Thyroid gland (tissue), 4 donors: ENCODE data around the gene PTPRN2. TPM values are rescaled to one million over a fixed set of nuclear protein-coding genes. Genes with fewer than 3 reads are reported as not detected.

ENCODE experiments used
- DNase-seq, 2 donors: peaks; one replicate each; pipeline ENCODE4 v3.0.0-alpha.2; 2019
- H3K27ac ChIP-seq, 3 donors: fragments of 200-600 bp; sonication (generic); 1 replicate in 2 of 3; 2 replicates in 1 of 3; pipeline ENCODE4 v1.5.1; 2016 to 2019; ENCODE audit warnings: mild to moderate bottlenecking in 1 of 3, moderate library complexity in 1 of 3
- H3K27me3 ChIP-seq: fragments of 200-600 bp; sonication (generic); one replicate; pipeline ENCODE4 v1.5.1; 2019
- H3K36me3 ChIP-seq, 2 donors: fragments of 200-600 bp; sonication (generic); one replicate each; pipeline ENCODE4 v1.5.1; 2016 to 2019
- H3K4me1 ChIP-seq, 2 donors: fragments of 200-600 bp; sonication (generic); one replicate each; pipeline ENCODE4 v1.5.1; 2017 to 2019
- H3K4me3 ChIP-seq, 3 donors: fragments of 200-600 bp; sonication (generic); replicated peaks in 1 of 3; 1 replicate in 2 of 3; 2 replicates in 1 of 3; pipeline ENCODE4 v1.5.1; 2016; ENCODE audit warnings: mild to moderate bottlenecking in 1 of 3
- H3K9me3 ChIP-seq: fragments of 200-600 bp; sonication (generic); one replicate; pipeline ENCODE4 v1.5.1; 2017
- POLR2A ChIP-seq, 2 donors: fragments of 450-650 bp; IDR thresholded peaks; one replicate each; pipeline ENCODE4 v1.6.1; 2017; ENCODE audit warnings: antibody characterized with exemption in 2 of 2, mild to moderate bottlenecking in 2 of 2, moderate library complexity in 1 of 2
- WGBS, 2 donors: methylation state at CpG; one replicate each; pipeline ENCODE4 v1.1.5; 2017; 5-methylcytosine and 5-hydroxymethylcytosine counted together
- intact Hi-C: fragments of 100-400 bp; cut with DNase I; formaldehyde crosslinking; loops from one replicate; pipeline ENCODE4 v1.15.1; 2023
- total RNA-seq, 4 donors: library from RNA; depleted of rRNA; stranded (reverse); fragments of >200 nt; gene quantifications; one replicate each; pipeline ENCODE4 v1.2.3, GENCODE V29; 2016
- TF ChIP-seq, protein P1 (sequence below), 6 experiments: fragments of 200-600 bp in 3 of 6; fragments of 450-650 bp in 3 of 6; sonication (generic) in 3 of 6; IDR thresholded peaks; one replicate each; pipeline ENCODE4 v1.5.1; 2016 to 2019; ENCODE audit warnings: antibody characterized with exemption in 6 of 6, mild to moderate bottlenecking in 2 of 6, inconsistent platforms in 1 of 6, moderate library complexity in 1 of 6

PTPRN2 gene
- total RNA-seq, 4 donors from 2014 or later, result 4.2 to 9.9 (median 7.7) TPM

DNA sequence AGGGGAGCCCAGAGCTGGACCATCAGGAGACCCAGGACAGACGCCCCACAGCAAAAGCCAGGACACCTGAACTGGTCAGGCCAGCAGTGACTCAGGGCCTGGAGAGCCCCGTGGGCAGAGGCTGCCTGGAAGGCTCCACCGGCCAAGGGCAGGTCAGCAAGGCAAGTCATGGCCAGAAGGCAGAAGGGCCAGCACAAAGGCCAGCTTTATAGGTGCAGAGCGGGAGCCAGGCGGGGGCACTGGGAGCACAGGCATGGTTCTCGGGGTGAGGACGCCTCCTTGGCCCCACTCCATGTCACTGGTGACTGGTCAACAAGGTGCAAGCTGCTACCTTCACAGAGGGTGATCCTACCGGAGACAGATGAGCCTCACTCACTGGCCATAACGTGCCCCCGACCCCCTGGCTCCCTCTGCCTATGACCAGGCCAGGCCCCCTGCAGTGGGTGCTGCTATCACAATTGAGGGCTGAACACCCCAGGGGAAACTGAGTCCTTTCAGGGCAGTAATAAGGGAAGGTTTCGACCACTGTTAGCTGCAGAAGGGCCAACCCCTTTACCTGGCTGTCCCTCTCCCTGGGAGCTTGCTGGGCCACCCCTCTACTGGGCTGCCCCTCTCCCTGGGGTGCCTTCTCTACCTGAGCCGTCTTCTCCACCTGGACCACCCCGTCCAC lies 317.4 kb downstream of the PTPRN2 start:
- Histone ChIP-seq H3K4me3 (no peak overlapping the region), H3K36me3 (no peaks in the 10 kb centered on the region), H3K27ac (no peak overlapping the region), H3K9me3 (no peaks in the 10 kb centered on the region), H3K27me3 (no peaks in the 10 kb centered on the region), H3K4me1 (no peaks in the 10 kb centered on the region)
- no peak for DNase-seq
- TF ChIP-seq, protein P1, sequence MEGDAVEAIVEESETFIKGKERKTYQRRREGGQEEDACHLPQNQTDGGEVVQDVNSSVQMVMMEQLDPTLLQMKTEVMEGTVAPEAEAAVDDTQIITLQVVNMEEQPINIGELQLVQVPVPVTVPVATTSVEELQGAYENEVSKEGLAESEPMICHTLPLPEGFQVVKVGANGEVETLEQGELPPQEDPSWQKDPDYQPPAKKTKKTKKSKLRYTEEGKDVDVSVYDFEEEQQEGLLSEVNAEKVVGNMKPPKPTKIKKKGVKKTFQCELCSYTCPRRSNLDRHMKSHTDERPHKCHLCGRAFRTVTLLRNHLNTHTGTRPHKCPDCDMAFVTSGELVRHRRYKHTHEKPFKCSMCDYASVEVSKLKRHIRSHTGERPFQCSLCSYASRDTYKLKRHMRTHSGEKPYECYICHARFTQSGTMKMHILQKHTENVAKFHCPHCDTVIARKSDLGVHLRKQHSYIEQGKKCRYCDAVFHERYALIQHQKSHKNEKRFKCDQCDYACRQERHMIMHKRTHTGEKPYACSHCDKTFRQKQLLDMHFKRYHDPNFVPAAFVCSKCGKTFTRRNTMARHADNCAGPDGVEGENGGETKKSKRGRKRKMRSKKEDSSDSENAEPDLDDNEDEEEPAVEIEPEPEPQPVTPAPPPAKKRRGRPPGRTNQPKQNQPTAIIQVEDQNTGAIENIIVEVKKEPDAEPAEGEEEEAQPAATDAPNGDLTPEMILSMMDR (IDR thresholded peaks at IDR 0.05), result no peak
- TF ChIP-seq POLR2A (IDR thresholded peaks at IDR 0.05), result no peak
- 83 to 100% methylated on average over 3 to 7 of the region's 13 CpGs for WGBS, 2 donors
- intact Hi-C loops, result no loop called here

DNA sequence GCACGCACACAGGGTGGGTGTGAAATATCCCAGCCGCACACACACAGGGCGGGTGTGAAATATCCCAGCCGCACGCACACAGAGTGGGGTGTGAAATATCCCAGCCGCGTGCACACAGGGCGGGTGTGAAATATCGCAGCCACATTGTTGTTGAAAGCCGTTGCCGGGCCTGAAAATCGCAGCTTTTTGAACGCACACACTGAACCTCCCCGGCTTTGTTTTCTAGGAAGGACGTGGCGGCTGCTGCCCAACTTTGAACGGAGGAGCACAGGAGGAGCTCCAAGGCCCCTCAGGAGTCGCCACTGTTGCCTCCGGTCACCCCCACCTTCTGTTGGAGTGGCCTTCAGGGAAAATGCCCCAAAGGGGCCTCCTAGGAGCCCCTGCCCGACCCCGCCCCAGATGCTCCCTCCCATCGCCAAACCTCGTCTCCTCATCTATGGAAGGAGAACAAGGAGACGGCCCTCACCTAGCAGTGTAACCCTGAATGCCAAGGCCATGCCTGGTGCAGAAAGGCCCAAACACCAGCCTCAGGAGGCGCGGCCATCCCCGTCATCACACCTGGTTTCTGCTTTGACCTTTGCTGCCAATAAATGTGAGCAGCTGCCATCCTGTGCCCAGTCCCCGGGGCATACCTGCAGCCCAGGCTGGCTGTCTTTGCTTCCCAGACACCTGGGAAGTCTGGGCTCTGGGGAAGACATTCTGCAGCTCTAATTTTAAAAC lies 318.6 kb downstream of the PTPRN2 start:
- Histone ChIP-seq H3K27me3 (no peaks in the 10 kb centered on the region), H3K4me1 (no peaks in the 10 kb centered on the region)

DNA sequence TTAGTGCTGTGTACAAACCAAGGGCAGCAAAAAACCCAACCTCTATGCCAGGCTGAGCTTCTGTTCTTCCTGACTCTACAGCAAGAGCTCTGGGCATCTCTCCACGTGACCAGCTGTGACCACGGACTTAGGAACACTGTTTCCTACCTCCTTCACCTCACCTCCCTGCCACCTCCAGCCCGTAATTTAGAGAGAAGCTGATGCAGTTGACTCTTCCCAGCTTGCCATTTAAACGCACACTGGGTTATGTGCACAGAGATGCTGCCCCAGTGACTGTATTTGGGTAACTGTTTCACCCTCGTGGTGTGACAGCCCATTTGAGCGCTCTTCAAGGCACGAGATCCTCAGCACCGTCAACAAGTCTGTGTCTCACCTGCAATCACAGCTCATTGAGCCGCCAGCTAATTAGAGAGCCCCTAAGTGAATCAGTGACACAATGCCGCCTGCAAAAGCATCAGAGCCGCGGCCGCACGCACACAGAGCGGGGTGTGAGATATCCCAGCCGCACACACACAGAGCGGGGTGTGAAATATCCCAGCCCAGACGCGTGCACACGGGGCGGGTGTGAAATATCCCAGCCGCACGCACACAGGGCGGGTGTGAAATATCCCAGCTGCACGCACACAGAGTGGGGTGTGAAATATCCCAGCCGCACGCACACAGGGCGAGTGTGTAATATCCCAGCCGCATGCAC lies 319.7 kb downstream of the PTPRN2 start:
- no peaks in the 10 kb centered on the region for H3K36me3 ChIP-seq
- H3K27ac ChIP-seq, result no peak overlapping the region
- TF ChIP-seq POLR2A (IDR thresholded peaks at IDR 0.05), result no peak
- TF ChIP-seq, protein P1 (IDR thresholded peaks at IDR 0.05), result no peak
- WGBS, 2 donors, result 83 to 84% methylated on average over 29 of the region's 29 CpGs
- no peaks in the 10 kb centered on the region for H3K4me1 ChIP-seq
- no peak for DNase-seq
- no peak overlapping the region for H3K4me3 ChIP-seq
- H3K27me3 ChIP-seq, result no peaks in the 10 kb centered on the region
- intact Hi-C loops, result no loop called here
- no peaks in the 10 kb centered on the region for H3K9me3 ChIP-seq

More for the DNA sequence above, 318.6 kb downstream of the PTPRN2 start:
- WGBS, 2 donors, result 81 to 87% methylated on average over 26 to 28 of the region's 28 CpGs
- Histone ChIP-seq H3K36me3 (no peaks in the 10 kb centered on the region), H3K9me3 (no peaks in the 10 kb centered on the region), H3K27ac (no peak overlapping the region), H3K4me3 (no peak overlapping the region)
- no peak for DNase-seq
- intact Hi-C loops, result no loop called here
- TF ChIP-seq, protein P1 (IDR thresholded peaks at IDR 0.05), result no peak
- no peak for TF ChIP-seq POLR2A (IDR thresholded peaks at IDR 0.05)

DNA sequence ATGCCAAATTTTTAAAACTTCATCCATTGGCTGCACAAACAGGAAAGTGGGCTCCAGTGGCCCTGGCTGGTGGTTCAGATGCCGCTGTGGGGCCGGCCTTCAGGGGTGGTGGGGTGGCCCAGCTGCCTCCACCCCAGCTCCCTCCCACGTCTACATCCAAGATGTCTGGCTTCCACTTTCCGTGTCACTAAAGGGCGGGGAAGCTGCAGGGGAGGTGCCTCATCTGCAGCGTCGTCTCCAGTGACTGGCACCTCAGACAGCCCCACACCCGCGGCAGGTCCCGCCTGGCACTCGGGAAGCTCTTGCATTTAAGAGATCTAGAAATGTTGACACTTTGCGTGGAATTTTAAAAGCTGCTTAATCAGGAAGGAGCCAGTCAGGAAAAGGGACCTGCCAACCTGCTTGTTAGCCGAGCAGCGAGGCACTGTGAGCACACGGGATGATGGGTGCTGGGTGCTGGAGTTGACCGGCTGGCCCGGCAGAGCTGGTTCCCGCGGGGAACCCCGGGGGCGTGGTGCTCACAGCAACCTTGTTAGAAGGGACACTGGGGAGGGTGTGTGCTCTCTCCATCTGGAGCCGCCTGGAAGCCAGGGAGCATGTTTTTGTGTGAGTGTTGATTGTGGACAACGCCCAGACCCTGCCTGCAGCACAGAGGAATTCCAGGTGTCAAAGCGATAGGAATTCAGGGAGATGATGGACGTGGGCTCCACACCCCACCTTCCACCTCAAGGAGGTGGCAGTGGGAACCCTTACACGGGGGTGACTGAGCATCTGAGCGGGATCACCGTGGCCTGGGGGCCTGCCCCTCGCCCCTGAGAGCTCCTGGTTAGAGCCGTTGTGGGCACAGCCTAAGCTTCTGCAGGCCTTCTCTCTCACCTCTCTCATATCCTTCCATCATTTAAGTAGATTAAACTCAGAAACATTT lies 320.5 kb downstream of the PTPRN2 start:
- no peak for DNase-seq
- no peaks in the 10 kb centered on the region for H3K36me3 ChIP-seq
- H3K4me1 ChIP-seq, result no peaks in the 10 kb centered on the region
- intact Hi-C loops, result no loop called here
- no peaks in the 10 kb centered on the region for H3K9me3 ChIP-seq
- no peak for TF ChIP-seq POLR2A (IDR thresholded peaks at IDR 0.05)
- TF ChIP-seq, protein P1 (IDR thresholded peaks at IDR 0.05), result no peak
- H3K27ac ChIP-seq, result no peak overlapping the region
- no peaks in the 10 kb centered on the region for H3K27me3 ChIP-seq
- WGBS, 2 donors, result 49 to 71% methylated on average over 26 to 30 of the region's 30 CpGs
- H3K4me3 ChIP-seq, result no peak overlapping the region
